Uterus (tissue), 2 donors: Measurements from ENCODE around the gene SLC22A4.

Source experiments
- POLR2A ChIP-seq, 2 donors: fragments of 450-650 bp; IDR thresholded peaks; one replicate each; pipeline ENCODE4 v1.6.1; 2016; ENCODE audit warnings: antibody characterized with exemption in 2 of 2, mild to moderate bottlenecking in 1 of 2, moderate library complexity in 1 of 2
- TF ChIP-seq, protein P1 (sequence below), 4 experiments: fragments of 200-600 bp in 2 of 4; fragments of 450-650 bp in 2 of 4; sonication (generic) in 2 of 4; IDR thresholded peaks; one replicate each; pipeline ENCODE4 v1.5.1; 2016 to 2019; ENCODE audit warnings: antibody characterized with exemption in 4 of 4, mild to moderate bottlenecking in 2 of 4, moderate library complexity in 1 of 4

- TF ChIP-seq, protein P1, sequence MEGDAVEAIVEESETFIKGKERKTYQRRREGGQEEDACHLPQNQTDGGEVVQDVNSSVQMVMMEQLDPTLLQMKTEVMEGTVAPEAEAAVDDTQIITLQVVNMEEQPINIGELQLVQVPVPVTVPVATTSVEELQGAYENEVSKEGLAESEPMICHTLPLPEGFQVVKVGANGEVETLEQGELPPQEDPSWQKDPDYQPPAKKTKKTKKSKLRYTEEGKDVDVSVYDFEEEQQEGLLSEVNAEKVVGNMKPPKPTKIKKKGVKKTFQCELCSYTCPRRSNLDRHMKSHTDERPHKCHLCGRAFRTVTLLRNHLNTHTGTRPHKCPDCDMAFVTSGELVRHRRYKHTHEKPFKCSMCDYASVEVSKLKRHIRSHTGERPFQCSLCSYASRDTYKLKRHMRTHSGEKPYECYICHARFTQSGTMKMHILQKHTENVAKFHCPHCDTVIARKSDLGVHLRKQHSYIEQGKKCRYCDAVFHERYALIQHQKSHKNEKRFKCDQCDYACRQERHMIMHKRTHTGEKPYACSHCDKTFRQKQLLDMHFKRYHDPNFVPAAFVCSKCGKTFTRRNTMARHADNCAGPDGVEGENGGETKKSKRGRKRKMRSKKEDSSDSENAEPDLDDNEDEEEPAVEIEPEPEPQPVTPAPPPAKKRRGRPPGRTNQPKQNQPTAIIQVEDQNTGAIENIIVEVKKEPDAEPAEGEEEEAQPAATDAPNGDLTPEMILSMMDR (IDR thresholded peaks at IDR 0.05), result peak in 1 of 4 experiments; percentile 13
- TF ChIP-seq POLR2A (IDR thresholded peaks at IDR 0.05), result peak in 1 of 2 donors; percentile 66
These were observed 75.4 kb downstream of the SLC22A4 start, which contains the start of gene SLC22A5 for GRCh38 chr5:132369474-132370180.
